ENCODE measurements around the gene BCHE.
A peak's percentile ranks its signal among the peaks of the same experiment; 100 is the strongest.

The BCHE gene

DNA sequence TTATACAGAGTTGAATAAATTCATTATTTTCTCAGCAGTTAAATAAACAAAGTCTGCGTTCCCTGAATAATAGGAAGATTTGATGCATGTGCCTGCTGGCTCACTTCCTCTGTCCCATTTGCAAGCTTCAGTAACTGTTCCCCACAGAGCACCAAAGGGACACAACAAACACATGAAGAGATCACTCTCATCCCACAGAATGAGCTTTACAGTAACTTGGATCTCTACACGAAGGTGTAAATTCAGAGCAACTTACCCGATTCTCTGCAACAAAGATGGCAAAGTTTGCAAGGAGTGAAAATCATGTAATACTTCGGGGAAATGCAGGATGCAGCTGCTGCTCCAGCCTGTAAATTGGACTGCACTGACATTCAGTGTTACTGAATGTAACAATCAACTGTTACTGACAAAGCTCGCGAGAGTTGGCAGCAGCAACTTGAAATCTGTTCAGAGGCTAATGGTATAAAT is at the start of gene BCHE:
Gene BCHE (minus strand): TSS at position 366 of the 468 bp plus-strand sequence. CDS start 6,390 bp downstream, outside the sequence.
- FAIRE-seq = no peak

GRCh38 chr3:165885558-165886270 is 48.5 kb upstream of the BCHE start:
- no peak for FAIRE-seq

- no peak for FAIRE-seq
Measured at GRCh38 chr3:165884518-165884917, 47.3 kb upstream of the BCHE start.

DNA sequence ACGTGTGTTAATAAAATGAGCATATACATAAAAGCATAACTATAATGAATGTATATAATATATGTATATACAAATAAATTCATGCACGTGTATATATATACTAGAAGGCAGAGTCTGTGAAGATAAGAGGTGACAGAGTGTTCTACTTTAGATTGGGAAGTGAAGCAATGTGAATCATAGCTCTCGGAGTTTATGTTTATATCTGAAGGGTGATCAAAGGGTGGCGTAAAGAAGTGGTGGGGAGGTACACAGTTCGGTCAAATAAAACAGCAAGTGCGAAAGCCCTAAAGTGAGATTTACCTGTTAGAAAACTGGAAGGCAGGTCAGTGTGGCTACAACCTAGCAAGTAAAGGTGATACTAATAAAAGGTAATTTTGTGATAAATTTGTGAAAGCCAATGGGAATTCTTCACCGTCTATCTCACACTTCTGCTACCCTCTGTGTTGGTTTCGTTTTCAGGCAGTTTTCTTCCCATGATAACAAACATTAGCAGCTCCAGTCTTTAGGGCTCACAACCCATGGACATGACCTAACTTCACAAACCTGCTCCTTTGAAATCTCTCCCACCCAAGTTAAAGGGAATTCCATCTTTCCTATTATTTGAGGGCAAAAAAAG is 46.7 kb upstream of the BCHE start:
- FAIRE-seq = no peak

GRCh38 chr3:165883117-165883516 is 45.9 kb upstream of the BCHE start:
- FAIRE-seq = no peak

DNA sequence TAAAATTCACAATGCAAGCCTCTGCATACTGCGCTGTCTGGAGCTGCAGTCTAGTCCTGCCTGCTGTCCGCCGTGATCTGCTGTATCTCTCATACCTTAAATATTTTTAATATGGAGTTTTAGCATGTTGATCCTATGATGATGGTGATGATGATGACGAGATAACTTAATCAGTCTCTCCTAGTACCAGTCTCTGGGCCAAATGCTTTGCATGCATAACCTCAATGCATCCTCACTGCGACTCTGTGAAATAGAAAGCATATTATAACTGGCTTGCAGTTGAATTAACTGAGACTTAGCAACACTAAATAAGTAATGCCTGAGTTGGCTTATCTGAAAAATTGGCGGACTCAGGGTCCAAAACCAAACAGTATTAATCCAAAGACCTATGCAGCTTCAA is 38.4 kb upstream of the BCHE start:
- no peak for FAIRE-seq

DNA sequence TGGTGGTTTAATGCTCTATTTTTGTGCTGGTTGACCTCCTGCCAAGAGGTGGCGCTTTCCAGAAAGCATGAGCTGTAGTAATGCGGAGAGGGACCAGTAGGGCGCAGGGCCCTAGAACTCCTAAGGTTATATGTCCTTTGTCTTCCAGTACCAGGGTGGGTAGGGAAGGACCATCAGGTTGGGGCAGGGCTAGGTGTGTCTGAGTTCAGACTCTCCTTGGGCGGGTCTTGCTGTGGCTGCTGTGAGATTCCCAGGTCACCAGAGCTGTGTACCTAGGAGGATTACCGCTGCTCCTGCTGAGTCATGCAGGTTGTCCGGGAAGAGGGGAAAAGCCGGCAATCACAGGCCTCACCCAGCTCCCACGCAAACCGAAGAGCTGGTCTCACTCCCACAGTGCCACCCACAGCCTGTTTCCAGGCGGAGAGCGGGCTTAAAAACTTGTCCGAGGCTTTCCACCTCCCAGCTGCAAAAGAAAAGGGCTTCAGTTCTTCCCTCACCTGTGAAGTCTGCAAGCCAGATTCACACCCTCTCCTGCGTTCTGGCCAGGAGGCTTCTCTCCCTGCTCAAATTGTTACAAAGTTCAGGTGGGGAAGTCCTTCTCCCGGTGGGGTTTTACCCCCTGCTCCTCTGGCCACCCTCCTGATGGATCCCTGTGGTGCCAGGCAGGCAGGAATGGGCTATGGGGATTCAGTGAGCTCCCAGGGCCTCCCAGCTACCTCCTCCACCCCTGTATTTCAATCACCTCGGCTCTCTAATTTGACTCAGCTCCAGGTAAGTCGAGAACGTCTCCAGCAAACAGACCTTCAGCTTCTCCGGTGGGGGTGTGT is 37.7 kb upstream of the BCHE start:
- FAIRE-seq = no peak

GRCh38 chr3:165868088-165868487 is 30.9 kb upstream of the BCHE start:
- no peak for FAIRE-seq

DNA sequence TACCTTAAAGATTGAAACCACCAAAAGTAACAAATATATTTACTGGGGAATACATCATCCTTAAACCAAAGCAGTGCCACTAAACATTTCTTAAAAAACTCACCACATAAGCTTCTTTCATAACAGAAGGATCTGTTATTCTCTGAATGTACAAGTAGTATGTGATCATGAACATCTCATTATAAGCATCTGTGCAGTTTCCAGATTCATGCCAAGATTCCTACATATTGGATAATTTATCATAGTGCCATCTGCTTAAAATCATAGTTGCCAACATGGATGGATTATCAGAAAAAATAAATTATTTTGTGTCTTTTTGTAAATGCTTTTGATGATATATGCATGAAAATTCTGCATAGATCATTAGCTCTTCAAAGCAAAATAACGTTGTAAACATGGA is 21.8 kb upstream of the BCHE start:
- FAIRE-seq = no peak

DNA sequence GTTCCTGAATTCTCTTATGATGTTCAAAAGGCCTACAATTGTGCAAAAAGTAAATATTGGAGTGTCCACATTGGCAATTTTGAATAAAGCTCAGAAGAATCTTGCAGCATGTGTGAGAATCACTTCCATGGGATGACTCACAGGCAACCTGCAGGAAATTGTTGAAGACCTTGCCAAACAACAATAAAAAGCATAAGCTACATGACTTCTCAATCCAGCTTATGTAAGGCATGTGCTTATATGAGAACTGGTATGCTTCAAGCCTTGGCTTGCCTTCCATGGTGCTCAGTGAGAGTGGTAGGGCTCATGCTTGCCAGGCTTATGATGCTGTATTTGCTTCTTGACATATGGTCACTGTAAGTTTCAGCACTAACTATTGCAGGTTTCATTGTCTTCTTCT is 18.4 kb upstream of the BCHE start:
- no peak for FAIRE-seq

- peak; percentile 8 for FAIRE-seq
Measured at GRCh38 chr3:165854696-165855095, 17.5 kb upstream of the BCHE start.

DNA sequence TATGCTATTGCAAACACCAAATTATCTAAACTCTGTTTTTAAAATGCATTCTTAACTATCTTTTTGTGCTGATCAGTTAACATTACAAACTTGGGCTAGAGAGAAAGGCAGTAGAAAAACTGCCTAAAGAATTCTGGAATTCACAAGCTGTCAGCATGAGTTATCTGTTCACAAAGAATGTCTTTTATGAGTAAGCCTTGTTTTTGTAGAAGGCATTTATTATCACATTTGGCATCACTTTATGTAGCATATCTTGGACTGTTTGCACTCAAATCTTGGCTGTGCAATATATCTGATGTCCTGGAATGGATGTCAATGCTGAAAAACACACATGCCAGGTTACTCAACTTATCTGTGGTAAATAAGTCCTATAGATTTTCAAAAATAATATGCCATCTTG is 15.5 kb upstream of the BCHE start:
- FAIRE-seq = no peak

GRCh38 chr3:165852191-165852590 is 15.0 kb upstream of the BCHE start:
- no peak for FAIRE-seq

DNA sequence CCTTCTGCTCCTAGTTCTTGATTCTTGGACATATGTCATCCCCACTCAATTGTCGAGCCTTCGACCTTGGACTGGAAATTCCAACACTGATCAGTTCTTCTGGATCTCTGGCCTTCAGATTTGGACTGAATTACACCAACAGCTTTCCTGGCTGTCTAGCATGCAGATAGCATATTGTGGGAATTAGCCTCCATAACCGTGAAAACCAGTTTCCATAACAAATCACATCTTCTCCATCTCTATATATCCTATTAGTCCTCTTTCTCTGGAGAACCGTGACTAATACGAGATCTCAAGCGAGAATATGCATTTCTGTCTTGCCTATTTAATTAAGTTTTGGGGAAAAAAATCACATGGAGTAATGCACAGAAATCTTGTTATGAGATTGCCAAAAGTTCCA is 8.8 kb upstream of the BCHE start:
- no peak for FAIRE-seq

DNA sequence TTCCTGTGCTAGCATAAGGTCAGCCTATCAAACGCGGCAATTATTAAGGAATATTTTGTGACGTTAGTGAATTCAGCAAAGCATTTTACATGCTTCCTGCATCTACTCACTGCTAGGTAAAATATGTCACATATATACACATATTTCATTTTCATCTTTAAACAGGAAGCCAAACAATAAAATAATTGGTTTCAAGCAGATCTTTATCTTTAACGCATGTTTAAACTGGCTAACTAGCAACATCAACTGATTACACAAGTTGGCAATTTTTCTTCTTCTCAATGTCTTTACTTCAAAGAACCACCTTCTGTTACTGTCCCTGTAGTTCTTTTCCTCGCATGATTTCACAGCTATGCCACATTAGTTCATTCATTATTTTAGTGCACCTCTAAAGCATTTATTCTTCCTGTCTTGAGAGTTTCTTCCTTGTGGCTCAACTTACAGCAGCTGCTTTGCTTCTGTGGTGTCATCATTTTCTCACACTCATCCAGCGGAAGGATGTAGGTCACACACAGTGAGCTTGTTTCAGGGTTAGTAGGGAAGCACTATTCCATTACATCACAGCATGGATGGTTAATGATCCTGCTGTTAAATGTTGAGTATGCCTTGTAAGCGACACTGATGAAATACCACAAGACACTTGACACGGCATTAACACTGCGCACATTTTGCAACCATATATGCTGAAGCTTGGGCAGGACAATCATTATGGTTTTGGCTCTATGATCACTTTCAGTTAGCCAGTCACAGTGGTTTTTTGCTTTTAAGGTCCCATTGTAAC is 2.3 kb upstream of the BCHE start:
- no peak for FAIRE-seq

DNA sequence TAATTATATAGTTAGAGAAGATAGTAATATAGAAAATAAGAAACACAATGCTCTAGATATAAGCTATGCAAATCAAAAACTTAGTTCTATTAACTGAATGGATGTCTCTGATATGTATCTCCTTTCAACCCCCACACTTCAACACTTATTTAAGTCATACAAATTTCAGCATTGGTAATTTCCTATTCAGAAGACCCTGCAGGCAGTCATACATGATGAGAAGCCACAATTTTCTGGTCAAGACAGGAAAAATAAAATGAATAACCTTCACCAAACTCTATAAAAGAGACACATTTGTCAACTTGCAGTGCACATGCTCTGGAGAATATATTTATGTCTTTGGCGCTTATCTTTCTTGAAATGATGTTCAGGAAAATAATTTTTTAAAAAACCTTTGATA is 578 bp upstream of the BCHE start:
- FAIRE-seq = no peak

DNA sequence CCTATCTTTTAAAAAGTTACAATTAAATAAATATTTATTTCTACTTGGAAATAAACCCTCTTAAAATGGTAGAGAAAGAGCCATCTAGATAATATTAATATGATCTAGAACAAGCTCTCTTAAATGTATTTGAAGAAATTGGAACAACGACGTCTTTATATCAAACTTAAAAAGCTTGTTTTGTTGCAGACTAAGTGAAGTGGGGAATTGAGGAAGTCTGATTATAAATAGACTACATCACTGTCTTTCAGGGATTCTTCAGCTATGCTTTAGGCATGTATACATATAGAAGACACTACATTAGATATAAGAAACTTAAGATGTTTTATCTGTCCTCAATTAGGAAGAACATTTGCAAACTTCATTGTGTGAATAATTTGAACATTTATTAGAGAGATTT is 1.8 kb downstream of the BCHE start:
- FAIRE-seq = no peak

DNA sequence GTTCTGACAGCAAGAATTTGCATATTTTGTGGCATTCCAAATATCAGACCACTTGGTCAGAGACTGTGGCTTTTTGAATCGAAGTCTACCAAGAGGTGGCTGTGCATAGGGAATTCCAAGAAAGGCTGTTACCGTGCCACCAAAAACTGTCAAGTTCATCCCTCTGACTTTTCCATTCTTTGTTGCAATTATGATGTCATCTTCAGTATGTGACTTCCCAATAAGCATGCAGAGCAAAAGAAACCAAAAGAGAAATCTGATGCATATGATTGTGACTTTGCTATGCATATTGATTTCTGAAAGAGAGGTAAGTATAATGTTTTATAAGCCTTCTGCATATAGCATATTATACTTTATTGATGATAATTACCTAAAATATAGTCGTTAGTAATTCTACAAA is 6.5 kb downstream of the BCHE start:
- no peak for FAIRE-seq

DNA sequence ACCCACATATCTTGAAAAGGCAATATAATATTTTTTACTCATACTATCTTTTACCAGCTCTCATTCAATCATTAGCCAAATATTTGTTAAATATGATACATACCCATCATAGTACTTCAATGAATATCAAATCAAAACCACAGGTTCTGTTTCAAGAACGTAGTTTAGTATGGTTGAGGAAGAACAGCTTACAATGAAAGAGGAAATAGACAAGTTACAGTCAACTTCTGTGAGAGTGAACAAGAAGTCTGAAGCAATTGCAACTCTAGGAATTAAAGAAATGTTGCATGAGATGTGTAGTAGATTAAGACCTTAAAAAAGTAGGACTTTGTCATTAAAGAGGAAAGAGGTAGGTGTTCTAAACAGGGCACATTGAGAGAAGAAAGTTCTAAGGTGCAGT is 9.3 kb downstream of the BCHE start:
- FAIRE-seq = no peak

DNA sequence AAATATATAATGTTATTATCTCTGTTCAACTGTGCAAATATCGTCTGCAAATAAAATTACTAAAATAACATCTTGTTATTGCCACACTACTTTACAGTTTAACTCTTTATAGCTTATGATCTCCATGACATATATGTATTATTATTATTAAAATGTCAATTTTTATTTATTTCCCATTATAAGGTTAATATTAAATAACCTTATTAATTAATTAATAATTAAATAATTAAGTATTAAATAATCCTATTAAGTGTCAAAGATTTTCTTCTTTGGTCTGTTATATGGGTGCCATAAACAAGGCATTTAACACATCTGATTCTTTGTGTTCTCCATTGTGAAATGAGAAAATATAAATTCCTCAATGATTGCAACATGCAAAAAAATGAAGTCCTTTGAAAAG is 10.0 kb downstream of the BCHE start:
- FAIRE-seq = peak; percentile 69

DNA sequence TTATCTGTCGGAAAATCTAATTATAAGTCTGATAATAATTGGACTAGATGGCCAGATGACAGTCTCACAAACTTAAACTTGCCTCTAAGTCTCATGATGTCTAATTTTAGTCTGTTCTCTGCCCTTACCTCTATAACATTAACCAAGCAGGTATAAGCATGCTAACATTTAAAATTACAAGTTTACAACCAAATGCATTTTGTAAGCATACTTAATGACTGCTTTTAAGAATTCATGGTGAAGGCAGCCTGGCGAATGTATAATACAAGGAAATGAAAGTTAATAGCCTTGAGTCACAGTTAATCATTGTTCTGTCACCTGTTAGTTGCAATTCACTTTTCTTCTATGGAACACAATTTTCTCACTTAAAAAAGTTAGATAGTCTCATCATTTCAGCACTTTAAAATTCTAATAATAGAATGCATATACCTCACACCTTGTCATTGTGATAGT is 16.5 kb downstream of the BCHE start:
- no peak for FAIRE-seq

DNA sequence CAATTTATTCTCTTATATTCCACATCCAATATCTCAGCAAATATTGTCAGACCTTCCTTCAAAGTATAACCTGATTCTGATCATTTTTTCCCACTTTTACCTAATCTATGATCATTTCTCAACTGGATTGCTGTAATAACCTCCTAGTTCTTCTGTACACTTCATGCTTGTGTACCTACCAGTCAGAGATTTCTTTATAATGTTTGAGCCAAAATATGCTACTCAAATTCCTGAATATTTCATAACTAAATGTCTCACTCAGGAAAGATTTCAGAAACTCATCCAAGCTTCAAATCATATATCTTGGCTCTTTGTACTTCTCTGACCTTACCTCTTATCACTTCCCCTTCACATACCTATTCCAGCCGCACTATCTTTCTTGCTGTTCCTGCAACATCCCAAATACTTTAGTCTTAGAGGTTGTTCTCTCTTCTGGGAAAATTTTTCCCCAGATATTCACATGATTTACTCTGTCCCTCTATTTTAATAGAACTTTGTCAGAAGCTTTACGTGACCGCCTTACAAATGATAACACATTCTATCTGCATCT is 20.0 kb downstream of the BCHE start:
- no peak for FAIRE-seq

DNA sequence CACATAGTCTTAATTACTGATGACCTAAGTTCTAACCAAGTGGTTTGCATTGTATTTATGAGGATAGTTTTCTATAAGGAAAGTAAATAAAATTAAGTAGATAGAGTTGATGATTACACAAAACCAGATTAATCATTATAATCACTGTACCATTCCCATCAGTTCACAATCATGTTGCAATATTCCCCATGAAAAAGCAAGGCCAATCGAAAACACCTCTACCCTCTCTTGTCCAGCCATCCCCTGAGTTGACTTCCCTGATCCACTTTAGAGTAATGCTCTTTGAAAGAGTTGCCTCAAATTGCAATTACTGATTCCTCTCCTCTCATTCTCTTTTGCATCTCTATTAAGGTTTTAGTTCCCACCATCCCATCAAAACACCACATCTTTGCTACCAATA is 21.0 kb downstream of the BCHE start:
- FAIRE-seq = no peak
